K562 (cell line): ENCODE data around the gene HERC5. TPM values are rescaled to one million over a fixed set of nuclear protein-coding genes. Genes with fewer than 3 reads are reported as not detected.

ENCODE experiments used
- ATAC-seq: fragments of 200-7000 bp; cut with Tn5 transposase; 3 replicates; pipeline ENCODE4 v1.9.1; 2020; ENCODE audit warnings: moderate library complexity
- BruUV-seq: library from RNA; stranded (reverse); fragments of 400-500 nt; replicated peaks from 2 replicates; lab custom pipeline; 2021; lab: Mats Ljungman, UMichigan
- CTCF ChIA-PET: fragments of 300-600 bp; formaldehyde crosslinking; extraction: SDS; loops from one replicate; lab custom pipeline; 2021; ENCODE audit warnings: low intra/inter-chr PET ratio; lab: Yijun Ruan, JAX
- POLR2A ChIA-PET: fragments of 300-600, 350-650 bp; sonication (Branson Sonifier 250); formaldehyde crosslinking; extraction: SDS; loops from one replicate; lab custom pipeline; 2021; ENCODE audit warnings: antibody characterized with exemption, inconsistent platforms; lab: Yijun Ruan, JAX
- DNase-seq, 4 experiments: peaks; one replicate each; pipeline versions ENCODE4 v3.0.0 to v3.0.0-alpha.2; 2011 to 2018; ENCODE audit warnings: low spot score in 3 of 4, mixed read lengths in 3 of 4; ENCODE audit errors: extremely low read depth in 1 of 4
- FAIRE-seq: peaks from 2 replicates; lab custom pipeline; 2011; peaks lifted over from hg19 to GRCh38; lab: Jason Lieb, UNC
- H2AFZ ChIP-seq: 2 replicates; pipeline ENCODE4 v1.6.0; 2011; ENCODE audit warnings: low read depth, low read length, control low read depth, inconsistent platforms
- H3K27ac ChIP-seq: fragments of 200-600 bp; 3 replicates; pipeline ENCODE4 v1.8.0; 2011; ENCODE audit warnings: low read depth, mild to moderate bottlenecking, control low read depth, inconsistent platforms, low read length, moderate library complexity, mixed read lengths; ENCODE audit errors: extremely low read depth
- H3K27me3 ChIP-seq, 2 experiments: fragments of 300-600 bp in 1 of 2; 2 replicates in 1 of 2; 3 replicates in 1 of 2; pipeline versions ENCODE4 v1.6.0 to v1.8.0; 2011; ENCODE audit warnings: inconsistent platforms in 2 of 2, low read length in 2 of 2, mild to moderate bottlenecking in 1 of 2, mixed read lengths in 1 of 2, moderate library complexity in 1 of 2; ENCODE audit not compliant: control insufficient read depth in 2 of 2, insufficient read depth in 2 of 2
- H3K36me3 ChIP-seq: fragments of 300-600 bp; 3 replicates; pipeline ENCODE4 v1.8.0; 2011; ENCODE audit warnings: mild to moderate bottlenecking, low read length, inconsistent platforms; ENCODE audit not compliant: control insufficient read depth, insufficient read depth
- H3K4me1 ChIP-seq, 2 experiments: fragments of 200-600 bp in 1 of 2; replicated peaks in 1 of 2; 2 replicates in 1 of 2; 3 replicates in 1 of 2; pipeline versions ENCODE4 v1.5.1 to v1.8.0; 2011; ENCODE audit warnings: inconsistent platforms in 2 of 2, low read length in 2 of 2, mild to moderate bottlenecking in 1 of 2, mixed read lengths in 1 of 2, moderate library complexity in 1 of 2; ENCODE audit not compliant: control insufficient read depth in 2 of 2, insufficient read depth in 2 of 2
- H3K4me2 ChIP-seq: 2 replicates; pipeline ENCODE4 v1.6.1; 2011; ENCODE audit warnings: low read length, control low read depth, inconsistent platforms, mixed read lengths; ENCODE audit not compliant: insufficient read depth
- H3K4me3 ChIP-seq: fragments of 200-600 bp; sonication (generic), shearing (Covaris generic); 2 replicates; pipeline ENCODE4 v1.5.1; 2016; ENCODE audit warnings: control low read depth, inconsistent platforms
- H3K79me2 ChIP-seq: fragments of 200-600 bp; 3 replicates; pipeline ENCODE4 v1.8.0; 2011; ENCODE audit warnings: low read length, inconsistent platforms; ENCODE audit not compliant: control insufficient read depth, insufficient read depth
- H3K9ac ChIP-seq, 2 experiments: 2 replicates each; pipeline versions ENCODE4 v1.6.0 to v1.6.1; 2011; ENCODE audit warnings: low read depth in 2 of 2, low read length in 2 of 2, control low read depth in 1 of 2, inconsistent platforms in 1 of 2, mild to moderate bottlenecking in 1 of 2, mixed read lengths in 1 of 2; ENCODE audit not compliant: insufficient read depth in 1 of 2
- H3K9me1 ChIP-seq: one replicate; pipeline ENCODE4 v1.6.0; 2011; ENCODE audit warnings: inconsistent platforms, mild to moderate bottlenecking, low read length, moderate library complexity; ENCODE audit not compliant: control insufficient read depth, insufficient read depth
- H3K9me3 ChIP-seq: replicated peaks from 2 replicates; pipeline ENCODE4 v1.5.1; 2011; ENCODE audit warnings: low read depth, low read length, inconsistent platforms; ENCODE audit not compliant: control insufficient read depth, insufficient read depth
- H4K20me1 ChIP-seq: replicated peaks from 2 replicates; pipeline ENCODE4 v1.6.1; 2011; ENCODE audit warnings: low read length, inconsistent platforms, mixed read lengths; ENCODE audit not compliant: control insufficient read depth, insufficient read depth
- HMG20B ChIP-seq: fragments of 250-450 bp; sonication (Bioruptor Pico); IDR thresholded peaks from 2 replicates; pipeline ENCODE4 v1.5.0; 2021; ENCODE audit warnings: mild to moderate bottlenecking
- KDM2B ChIP-seq: fragments of 250-450 bp; sonication (Bioruptor Pico); IDR thresholded peaks from 2 replicates; pipeline ENCODE4 v1.8.0; 2021; ENCODE audit warnings: mild to moderate bottlenecking, moderate library complexity
- MLLT1 ChIP-seq, 2 experiments: fragments of 450-650 bp; IDR thresholded peaks; 2 replicates each; pipeline ENCODE4 v1.6.1; 2016
- PATZ1 ChIP-seq: fragments of 250-450 bp; sonication (Bioruptor Pico); IDR thresholded peaks from 2 replicates; pipeline ENCODE4 v1.5.0; 2020; ENCODE audit warnings: mild to moderate bottlenecking, borderline replicate concordance
- RBM34 ChIP-seq: fragments of 200-400 bp; formaldehyde crosslinking; IDR thresholded peaks from 2 replicates; pipeline ENCODE4 v1.6.1; 2018; ENCODE audit warnings: low read length, borderline replicate concordance; ENCODE audit not compliant: insufficient read depth
- SMAD1 ChIP-seq: fragments of 150-350 bp; IDR thresholded peaks from 2 replicates; pipeline ENCODE4 v1.6.1; 2014; ENCODE audit warnings: low read length, low read depth; ENCODE audit not compliant: partially characterized antibody
- SUPT5H ChIP-seq: fragments of 450-650 bp; IDR thresholded peaks from 2 replicates; pipeline ENCODE4 v1.6.1; 2016
- ZFPM2 ChIP-seq: fragments of 250-450 bp; sonication (Bioruptor Pico); IDR thresholded peaks from 2 replicates; pipeline ENCODE4 v1.5.1; 2022; ENCODE audit warnings: mild to moderate bottlenecking
- ZKSCAN8 ChIP-seq: fragments of 200-800 bp; sonication (Bioruptor generic); IDR thresholded peaks from 2 replicates; pipeline ENCODE4 v1.6.1; 2016; ENCODE audit warnings: missing genetic modification characterization, missing compliant biosample characterization
- ZNF217 ChIP-seq: sonication (generic); formaldehyde crosslinking; IDR thresholded peaks from 2 replicates; pipeline ENCODE4 v1.8.0; 2022; ENCODE audit warnings: mild to moderate bottlenecking, missing genetic modification reagents
- ZNF384 ChIP-seq: IDR thresholded peaks from 2 replicates; pipeline ENCODE4 v1.6.1; 2012; ENCODE audit warnings: low read depth, low read length, improper control_type of control experiment
- WGBS: fragments of 100-300 bp; shearing (Covaris generic); methylation state at CpG from one replicate; pipeline ENCODE4 v1.1.6; 2016; ENCODE audit warnings: low coverage, mixed read lengths; ENCODE audit not compliant: insufficient coverage; ENCODE audit errors: missing lambda C conversion rate; 5-methylcytosine and 5-hydroxymethylcytosine counted together
- in situ Hi-C: fragments of 300-500 bp; cut with MboI; formaldehyde crosslinking; loops from 4 replicates; pipeline ENCODE4 v1.15.0; 2018; ENCODE audit warnings: inconsistent platforms, mixed read lengths
- intact Hi-C: fragments of 100-400 bp; cut with micrococcal nuclease; formaldehyde crosslinking; loops from 2 replicates; pipeline ENCODE4 v1.14.2; 2022
- polyA plus RNA-seq, 8 experiments: library from polyadenylated mRNA; depleted of rRNA in 4 of 8; stranded (reverse) in 5 of 8; unstranded in 3 of 8; fragments of >200 nt; fragmentation: Nextera tagmentation in 2 of 8; fragmentation: Illumina TruSeq in 1 of 8; extraction: Ambion mirVana in 2 of 8; extraction: Trizol in 1 of 8; gene quantifications; 2 replicates each; pipeline versions ENCODE4 v1.2.1 to v1.2.3, GENCODE V29; 2011 to 2014; ENCODE audit warnings: inconsistent platforms in 1 of 8, missing spikeins in 1 of 8
- total RNA-seq, 7 experiments: library from RNA; depleted of rRNA in 6 of 7; stranded (reverse); fragments of >200 nt in 6 of 7; fragmentation: Illumina TruSeq in 2 of 7; extraction: Trizol in 2 of 7; gene quantifications; 2 replicates each; pipeline versions ENCODE4 v1.2.1 to v1.2.3, GENCODE V29; 2011 to 2021; ENCODE audit warnings: low replicate concordance in 1 of 7
- TF ChIP-seq, protein P1 (sequence below): fragments of 150-350 bp; IDR thresholded peaks from 2 replicates; pipeline ENCODE4 v1.6.1; 2014; ENCODE audit warnings: low read depth, mild to moderate bottlenecking, low read length, borderline replicate concordance
- TF ChIP-seq, protein P2 (sequence below): fragments of 250-450 bp; sonication (Bioruptor Pico); IDR thresholded peaks from 2 replicates; pipeline ENCODE4 v1.8.0; 2022; ENCODE audit warnings: inconsistent platforms

HERC5 gene
- total and polyA plus RNA-seq, 9 of the 15 experiments (the other 6 are each of a cell fraction or from before 2014, with no cell fraction given) = 0.18 TPM; not detected in 8

GRCh38 chr4:88537709-88538108 is 80.8 kb downstream of the HERC5 start:
- H4K20me1 ChIP-seq = no peaks in the 10 kb centered on the region
- intact Hi-C loops = no loop called here
- 0% methylated on average over 1 of the region's 1 CpG for WGBS
- no peak for FAIRE-seq
- DNase-seq = no peak
- ChIA-PET CTCF (no interaction called here), POLR2A (no interaction called here)
- H2AFZ ChIP-seq = no peak overlapping the region
- H3K9me3 ChIP-seq = no peaks in the 10 kb centered on the region
- no peaks in the 10 kb centered on the region for H3K9me1 ChIP-seq
- peaks cover 0 to 3% of the 10 kb centered on the region in 2 experiments; a peak in 1 of 5 replicates for H3K4me1 ChIP-seq
- in situ Hi-C loops = loop anchor here (5.0 to 25.0 kb wide), 2 partner anchors 120 to 275 kb away; no protein-coding TSS in a partner anchor
- no TSS peak for BruUV-seq
- H3K27ac ChIP-seq = no peak overlapping the region
- H3K27me3 ChIP-seq = no peaks in the 10 kb centered on the region
- ATAC-seq = no peak
- no peaks in the 10 kb centered on the region for H3K79me2 ChIP-seq
- H3K4me3 ChIP-seq = no peak overlapping the region
- no peak overlapping the region for H3K9ac ChIP-seq
- no peaks in the 10 kb centered on the region for H3K36me3 ChIP-seq
- H3K4me2 ChIP-seq = no peak overlapping the region
- TF ChIP-seq, protein P1, sequence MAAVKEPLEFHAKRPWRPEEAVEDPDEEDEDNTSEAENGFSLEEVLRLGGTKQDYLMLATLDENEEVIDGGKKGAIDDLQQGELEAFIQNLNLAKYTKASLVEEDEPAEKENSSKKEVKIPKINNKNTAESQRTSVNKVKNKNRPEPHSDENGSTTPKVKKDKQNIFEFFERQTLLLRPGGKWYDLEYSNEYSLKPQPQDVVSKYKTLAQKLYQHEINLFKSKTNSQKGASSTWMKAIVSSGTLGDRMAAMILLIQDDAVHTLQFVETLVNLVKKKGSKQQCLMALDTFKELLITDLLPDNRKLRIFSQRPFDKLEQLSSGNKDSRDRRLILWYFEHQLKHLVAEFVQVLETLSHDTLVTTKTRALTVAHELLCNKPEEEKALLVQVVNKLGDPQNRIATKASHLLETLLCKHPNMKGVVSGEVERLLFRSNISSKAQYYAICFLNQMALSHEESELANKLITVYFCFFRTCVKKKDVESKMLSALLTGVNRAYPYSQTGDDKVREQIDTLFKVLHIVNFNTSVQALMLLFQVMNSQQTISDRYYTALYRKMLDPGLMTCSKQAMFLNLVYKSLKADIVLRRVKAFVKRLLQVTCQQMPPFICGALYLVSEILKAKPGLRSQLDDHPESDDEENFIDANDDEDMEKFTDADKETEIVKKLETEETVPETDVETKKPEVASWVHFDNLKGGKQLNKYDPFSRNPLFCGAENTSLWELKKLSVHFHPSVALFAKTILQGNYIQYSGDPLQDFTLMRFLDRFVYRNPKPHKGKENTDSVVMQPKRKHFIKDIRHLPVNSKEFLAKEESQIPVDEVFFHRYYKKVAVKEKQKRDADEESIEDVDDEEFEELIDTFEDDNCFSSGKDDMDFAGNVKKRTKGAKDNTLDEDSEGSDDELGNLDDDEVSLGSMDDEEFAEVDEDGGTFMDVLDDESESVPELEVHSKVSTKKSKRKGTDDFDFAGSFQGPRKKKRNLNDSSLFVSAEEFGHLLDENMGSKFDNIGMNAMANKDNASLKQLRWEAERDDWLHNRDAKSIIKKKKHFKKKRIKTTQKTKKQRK = no peak
- TF ChIP-seq, protein P2, sequence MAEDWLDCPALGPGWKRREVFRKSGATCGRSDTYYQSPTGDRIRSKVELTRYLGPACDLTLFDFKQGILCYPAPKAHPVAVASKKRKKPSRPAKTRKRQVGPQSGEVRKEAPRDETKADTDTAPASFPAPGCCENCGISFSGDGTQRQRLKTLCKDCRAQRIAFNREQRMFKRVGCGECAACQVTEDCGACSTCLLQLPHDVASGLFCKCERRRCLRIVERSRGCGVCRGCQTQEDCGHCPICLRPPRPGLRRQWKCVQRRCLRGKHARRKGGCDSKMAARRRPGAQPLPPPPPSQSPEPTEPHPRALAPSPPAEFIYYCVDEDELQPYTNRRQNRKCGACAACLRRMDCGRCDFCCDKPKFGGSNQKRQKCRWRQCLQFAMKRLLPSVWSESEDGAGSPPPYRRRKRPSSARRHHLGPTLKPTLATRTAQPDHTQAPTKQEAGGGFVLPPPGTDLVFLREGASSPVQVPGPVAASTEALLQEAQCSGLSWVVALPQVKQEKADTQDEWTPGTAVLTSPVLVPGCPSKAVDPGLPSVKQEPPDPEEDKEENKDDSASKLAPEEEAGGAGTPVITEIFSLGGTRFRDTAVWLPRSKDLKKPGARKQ (CRISPR knock-in tag) = no peak
- TF ChIP-seq PATZ1 (CRISPR knock-in tag) = no peak
- no peak for TF ChIP-seq SUPT5H
- TF ChIP-seq SMAD1 = no peak
- TF ChIP-seq ZFPM2 (CRISPR knock-in tag) = no peak
- no peak for TF ChIP-seq ZNF384
- no peak for TF ChIP-seq KDM2B (CRISPR knock-in tag)
- no peak for TF ChIP-seq RBM34
- TF ChIP-seq ZNF217 = no peak
- TF ChIP-seq HMG20B (CRISPR knock-in tag) = no peak
- TF ChIP-seq MLLT1 (IDR thresholded peaks at IDR 0.05) = no peak
- no peak for TF ChIP-seq ZKSCAN8 (CRISPR knock-in tag)
